GM13976 (cell line): ENCODE data around the gene JPH4.
"Not testable (repeated sequence)": the region's sequence is repeated elsewhere in the genome, so short reads cannot be mapped to it uniquely, and the experiment has no call there.

ENCODE experiments used
- DNase-seq: peaks from one replicate; pipeline ENCODE4 v3.0.0; 2012; ENCODE audit warnings: low spot score
- in situ Hi-C: fragments of 300-500 bp; cut with MboI; formaldehyde crosslinking; loops from one replicate; pipeline ENCODE4 v1.12.0; 2022; ENCODE audit warnings: low sequenced_read_pairs, mixed read lengths, inconsistent platforms; ENCODE audit not compliant: unreplicated experiment
- TF ChIP-seq, protein P1 (sequence below): IDR thresholded peaks from 2 replicates; pipeline ENCODE4 v1.5.1; 2012; ENCODE audit warnings: borderline replicate concordance, mild to moderate bottlenecking; ENCODE audit not compliant: insufficient read depth; ENCODE audit errors: extremely low read depth, missing control alignments, control extremely low read depth

The JPH4 gene

DNA sequence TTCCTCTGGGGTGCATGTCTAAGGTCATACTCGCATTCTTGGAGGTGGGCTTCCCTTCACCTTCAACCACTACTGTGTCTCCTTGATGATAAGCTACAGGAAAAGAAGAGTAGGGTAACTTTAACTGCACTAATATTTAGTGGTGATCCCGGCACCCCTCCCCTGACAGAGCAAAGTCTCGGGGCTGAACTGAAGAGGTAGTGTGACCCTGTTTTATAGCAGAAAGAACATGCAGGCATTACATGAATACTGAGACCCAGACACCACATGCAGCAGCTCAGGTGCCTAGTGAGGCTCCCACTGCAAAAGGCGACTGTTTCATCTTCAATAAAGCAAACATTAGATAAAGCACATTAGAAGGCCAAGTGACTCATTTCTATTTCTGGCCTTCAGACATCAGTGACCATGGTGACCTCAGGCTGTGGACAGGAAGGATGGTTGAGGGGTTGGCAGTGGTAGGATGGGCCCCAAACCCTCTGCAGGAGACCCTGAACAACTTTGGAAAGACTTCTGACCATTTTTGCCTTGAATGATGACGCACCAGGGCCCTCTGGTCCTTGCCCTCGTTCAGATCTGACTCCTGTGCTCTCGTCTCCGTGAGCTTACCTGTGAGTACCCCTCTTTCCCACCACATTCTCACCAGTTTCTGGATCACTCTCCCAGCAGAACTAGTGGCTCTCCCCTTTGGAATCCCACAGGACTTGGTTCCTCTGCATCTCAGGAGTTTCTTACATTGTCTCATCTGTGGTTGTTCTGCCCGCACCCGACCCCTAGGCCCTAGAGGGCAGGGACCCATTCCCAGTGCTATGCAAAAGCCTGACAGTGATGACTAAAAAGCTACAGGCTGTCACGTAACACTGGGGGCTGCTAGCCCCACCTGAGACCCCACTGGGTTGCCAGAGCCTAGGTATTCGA lies 23.8 kb upstream of the JPH4 start:
- DNase-seq, result no peak
- in situ Hi-C loops, result no loop called here
- TF ChIP-seq, protein P1, sequence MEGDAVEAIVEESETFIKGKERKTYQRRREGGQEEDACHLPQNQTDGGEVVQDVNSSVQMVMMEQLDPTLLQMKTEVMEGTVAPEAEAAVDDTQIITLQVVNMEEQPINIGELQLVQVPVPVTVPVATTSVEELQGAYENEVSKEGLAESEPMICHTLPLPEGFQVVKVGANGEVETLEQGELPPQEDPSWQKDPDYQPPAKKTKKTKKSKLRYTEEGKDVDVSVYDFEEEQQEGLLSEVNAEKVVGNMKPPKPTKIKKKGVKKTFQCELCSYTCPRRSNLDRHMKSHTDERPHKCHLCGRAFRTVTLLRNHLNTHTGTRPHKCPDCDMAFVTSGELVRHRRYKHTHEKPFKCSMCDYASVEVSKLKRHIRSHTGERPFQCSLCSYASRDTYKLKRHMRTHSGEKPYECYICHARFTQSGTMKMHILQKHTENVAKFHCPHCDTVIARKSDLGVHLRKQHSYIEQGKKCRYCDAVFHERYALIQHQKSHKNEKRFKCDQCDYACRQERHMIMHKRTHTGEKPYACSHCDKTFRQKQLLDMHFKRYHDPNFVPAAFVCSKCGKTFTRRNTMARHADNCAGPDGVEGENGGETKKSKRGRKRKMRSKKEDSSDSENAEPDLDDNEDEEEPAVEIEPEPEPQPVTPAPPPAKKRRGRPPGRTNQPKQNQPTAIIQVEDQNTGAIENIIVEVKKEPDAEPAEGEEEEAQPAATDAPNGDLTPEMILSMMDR, result no peak

GRCh38 chr14:23601845-23602180 lies 23.2 kb upstream of the JPH4 start:
- TF ChIP-seq, protein P1, result no peak
- in situ Hi-C loops, result no loop called here
- DNase-seq, result no peak

DNA sequence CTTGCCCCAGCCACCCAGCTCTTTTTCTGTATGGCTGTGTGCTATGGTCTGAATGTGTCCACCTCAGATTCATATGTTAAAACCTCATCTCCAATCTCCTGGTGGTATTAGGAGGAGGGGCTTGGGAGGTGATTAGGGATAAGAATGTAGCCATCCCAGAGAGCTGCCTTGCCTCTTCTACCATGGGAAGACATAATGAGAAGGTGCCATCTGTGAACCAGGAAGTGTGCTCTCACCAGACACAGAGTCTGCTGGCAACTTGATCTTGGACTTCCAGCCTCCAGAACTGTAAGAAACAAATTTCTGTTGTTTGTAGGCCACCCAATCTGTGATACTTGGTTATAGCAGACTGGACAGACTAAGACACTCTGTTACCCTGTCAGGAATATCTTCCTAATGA lies 22.8 kb upstream of the JPH4 start:
- no peak for DNase-seq
- TF ChIP-seq, protein P1, result no peak
- in situ Hi-C loops, result no loop called here

- TF ChIP-seq, protein P1, result no peak
- in situ Hi-C loops, result no loop called here
Measured at GRCh38 chr14:23600806-23601205, 22.2 kb upstream of the JPH4 start.

GRCh38 chr14:23600322-23600707 lies 21.7 kb upstream of the JPH4 start:
- in situ Hi-C loops, result no loop called here
- no peak for DNase-seq
- TF ChIP-seq, protein P1, result no peak

More at GRCh38 chr14:23600806-23601205, 22.2 kb upstream of the JPH4 start:
- no peak for DNase-seq

- DNase-seq, in situ Hi-C loops: not testable (repeated sequence)
Measured at GRCh38 chr14:23594191-23594590, 15.6 kb upstream of the JPH4 start.

- TF ChIP-seq, protein P1, result no peak
- in situ Hi-C loops, result no loop called here
- DNase-seq, result no peak
Measured at GRCh38 chr14:23590198-23590597, 11.6 kb upstream of the JPH4 start.
